Kidney epithelial cell (primary cell): ENCODE data around the gene FGD2. TPM values are rescaled to one million over a fixed set of nuclear protein-coding genes. Genes with fewer than 3 reads are reported as not detected.
"Not testable (repeated sequence)": the region's sequence is repeated elsewhere in the genome, so short reads cannot be mapped to it uniquely, and the experiment has no call there.

Experiments used
- DNase-seq: peaks from one replicate; pipeline ENCODE4 v3.0.0-alpha.2; 2010; ENCODE audit warnings: low read depth
- H3K27me3 ChIP-seq: 2 replicates; pipeline ENCODE4 v1.6.0; 2011; ENCODE audit warnings: low read length; ENCODE audit not compliant: control insufficient read depth, insufficient read depth
- H3K36me3 ChIP-seq: 2 replicates; pipeline ENCODE4 v1.5.1; 2011; ENCODE audit warnings: low read length; ENCODE audit not compliant: control insufficient read depth, insufficient read depth
- H3K4me3 ChIP-seq: 2 replicates; pipeline ENCODE4 v1.5.1; 2011; ENCODE audit warnings: low read depth, mild to moderate bottlenecking, control low read depth, low read length
- CTCF ChIP-seq: IDR thresholded peaks from 2 replicates; pipeline ENCODE4 v1.5.1; 2011; ENCODE audit warnings: mild to moderate bottlenecking, moderate library complexity, low read length, control low read depth, inconsistent platforms; ENCODE audit not compliant: insufficient read depth, poor library complexity, severe bottlenecking
- total RNA-seq: library from RNA; depleted of rRNA; stranded (reverse); fragments of >200 nt; gene quantifications from 2 replicates; pipeline ENCODE4 v1.2.3, GENCODE V29; 2015

The FGD2 gene
- total RNA-seq, 1 donor from 2014 or later = 0.04 TPM

GRCh38 chr6:37058084-37058586 lies 52.7 kb downstream of the FGD2 start:
- H3K36me3 ChIP-seq = no peaks in the 10 kb centered on the region
- no peak for TF ChIP-seq CTCF
- no peaks in the 10 kb centered on the region for H3K27me3 ChIP-seq
- H3K4me3 ChIP-seq = no peak overlapping the region
- DNase-seq = no peak

- DNase-seq, H3K36me3 ChIP-seq, H3K27me3 ChIP-seq, H3K4me3 ChIP-seq: not testable (repeated sequence)
Observed at GRCh38 chr6:37058984-37059343, 53.5 kb downstream of the FGD2 start.

- Histone ChIP-seq H3K36me3 (no peaks in the 10 kb centered on the region), H3K27me3 (no peaks in the 10 kb centered on the region), H3K4me3 (no peak overlapping the region)
- DNase-seq = peak; percentile 97
- peak; percentile 85 for TF ChIP-seq CTCF
Observed at GRCh38 chr6:37059344-37060194, 54.1 kb downstream of the FGD2 start.

GRCh38 chr6:37060195-37060559 lies 54.7 kb downstream of the FGD2 start:
- no peak for DNase-seq
- TF ChIP-seq CTCF = no peak
- Histone ChIP-seq H3K36me3 (no peaks in the 10 kb centered on the region), H3K4me3 (no peak overlapping the region), H3K27me3 (no peaks in the 10 kb centered on the region)

GRCh38 chr6:37061157-37061804 lies 55.8 kb downstream of the FGD2 start:
- no peak for DNase-seq
- Histone ChIP-seq H3K27me3 (no peaks in the 10 kb centered on the region), H3K36me3 (no peaks in the 10 kb centered on the region), H3K4me3 (no peak overlapping the region)
- TF ChIP-seq CTCF = no peak

GRCh38 chr6:37062424-37062823 lies 57.0 kb downstream of the FGD2 start:
- no peak for DNase-seq
- H3K4me3 ChIP-seq = no peak overlapping the region
- H3K27me3 ChIP-seq = no peaks in the 10 kb centered on the region
- no peak for TF ChIP-seq CTCF
- no peaks in the 10 kb centered on the region for H3K36me3 ChIP-seq
